Measurements from ENCODE around the gene MAP4K4. TPM values are rescaled to one million over a fixed set of nuclear protein-coding genes. Genes with fewer than 3 reads are reported as not detected.

Gene MAP4K4
- total RNA-seq, 1 experiment from 2014 or later = 133 TPM

DNA sequence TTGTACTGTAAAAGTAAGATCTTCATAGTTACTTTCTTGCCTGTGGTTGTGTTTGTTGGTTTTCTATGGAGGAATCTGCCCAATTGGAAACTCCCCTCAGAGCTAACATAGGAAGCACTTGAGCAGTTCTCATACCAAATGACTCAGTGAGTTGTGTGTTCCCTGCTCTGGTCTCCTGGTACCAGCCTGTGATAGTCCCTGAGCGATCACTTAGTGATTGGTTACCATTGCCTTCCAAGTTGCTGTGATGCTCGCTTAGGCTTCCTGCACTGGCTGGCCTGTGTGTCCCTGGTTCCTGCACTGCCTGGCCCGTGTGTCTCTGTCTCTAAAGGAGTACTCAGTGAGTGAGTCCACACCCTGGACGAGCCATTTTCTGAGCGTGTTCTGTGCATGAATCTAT is 133.0 kb downstream of the MAP4K4 start:
- no peaks in the 10 kb centered on the region for H3K9me3 ChIP-seq (ENCODE audit: low read length)
- peak overlapping the region; percentile 33 for H3K27ac ChIP-seq (ENCODE audit: low read length)
- H3K36me3 ChIP-seq (ENCODE audit: low read depth, low read length) = peaks cover 62% of the 10 kb centered on the region
- peaks cover 38% of the 10 kb centered on the region for H3K79me2 ChIP-seq (ENCODE audit: low read length)
- peaks cover 40% of the 10 kb centered on the region for H3K4me1 ChIP-seq (ENCODE audit: insufficient read depth, low read length)
- no peaks in the 10 kb centered on the region for H4K20me1 ChIP-seq (ENCODE audit: low read length)
- ChIA-PET CTCF (interaction anchor here (0.5 to 1.1 kb wide), 3 partner anchors 85 to 384 kb away, joined by 3 to 4 read pairs (median 3); no protein-coding TSS in a partner anchor), POLR2A (ENCODE audit: unreplicated experiment) (no interaction called here)
- no peak overlapping the region for H2AFZ ChIP-seq (ENCODE audit: low read length)
- H3K4me3 ChIP-seq (ENCODE audit: low read length) = no peak overlapping the region
- no peaks in the 10 kb centered on the region for H3K27me3 ChIP-seq (ENCODE audit: low read length)
- BruUV-seq (replicated peaks) = no TSS peak
- DNase-seq = peak; percentile 45
- H3F3A ChIP-seq (ENCODE audit: low read length, unreplicated experiment) = peaks cover 4% of the 10 kb centered on the region
- intact Hi-C loops (cut with micrococcal nuclease) = loop anchor here (2.0 to 5.0 kb wide), 3 partner anchors 73 to 488 kb away; no protein-coding TSS in a partner anchor
- peak; percentile 23 for ATAC-seq
- no peak for TF ChIP-seq EZH2phosphoT487 (IDR thresholded peaks at IDR 0.05; ENCODE audit: borderline replicate concordance, low read length)
- TF ChIP-seq, protein P1, sequence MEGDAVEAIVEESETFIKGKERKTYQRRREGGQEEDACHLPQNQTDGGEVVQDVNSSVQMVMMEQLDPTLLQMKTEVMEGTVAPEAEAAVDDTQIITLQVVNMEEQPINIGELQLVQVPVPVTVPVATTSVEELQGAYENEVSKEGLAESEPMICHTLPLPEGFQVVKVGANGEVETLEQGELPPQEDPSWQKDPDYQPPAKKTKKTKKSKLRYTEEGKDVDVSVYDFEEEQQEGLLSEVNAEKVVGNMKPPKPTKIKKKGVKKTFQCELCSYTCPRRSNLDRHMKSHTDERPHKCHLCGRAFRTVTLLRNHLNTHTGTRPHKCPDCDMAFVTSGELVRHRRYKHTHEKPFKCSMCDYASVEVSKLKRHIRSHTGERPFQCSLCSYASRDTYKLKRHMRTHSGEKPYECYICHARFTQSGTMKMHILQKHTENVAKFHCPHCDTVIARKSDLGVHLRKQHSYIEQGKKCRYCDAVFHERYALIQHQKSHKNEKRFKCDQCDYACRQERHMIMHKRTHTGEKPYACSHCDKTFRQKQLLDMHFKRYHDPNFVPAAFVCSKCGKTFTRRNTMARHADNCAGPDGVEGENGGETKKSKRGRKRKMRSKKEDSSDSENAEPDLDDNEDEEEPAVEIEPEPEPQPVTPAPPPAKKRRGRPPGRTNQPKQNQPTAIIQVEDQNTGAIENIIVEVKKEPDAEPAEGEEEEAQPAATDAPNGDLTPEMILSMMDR (conservative IDR thresholded peaks at IDR 0.05; ENCODE audit: low read depth, low read length) = no peak
- TF ChIP-seq EZH2 (IDR thresholded peaks at IDR 0.05; ENCODE audit: low read length, unreplicated experiment) = no peak
- H3K9me2 ChIP-seq (replicated peaks; ENCODE audit: low read length) = no peaks in the 10 kb centered on the region
- H3K9ac ChIP-seq (ENCODE audit: low read length) = no peak overlapping the region
- no peak overlapping the region for H3K4me2 ChIP-seq (ENCODE audit: low read length)

DNA sequence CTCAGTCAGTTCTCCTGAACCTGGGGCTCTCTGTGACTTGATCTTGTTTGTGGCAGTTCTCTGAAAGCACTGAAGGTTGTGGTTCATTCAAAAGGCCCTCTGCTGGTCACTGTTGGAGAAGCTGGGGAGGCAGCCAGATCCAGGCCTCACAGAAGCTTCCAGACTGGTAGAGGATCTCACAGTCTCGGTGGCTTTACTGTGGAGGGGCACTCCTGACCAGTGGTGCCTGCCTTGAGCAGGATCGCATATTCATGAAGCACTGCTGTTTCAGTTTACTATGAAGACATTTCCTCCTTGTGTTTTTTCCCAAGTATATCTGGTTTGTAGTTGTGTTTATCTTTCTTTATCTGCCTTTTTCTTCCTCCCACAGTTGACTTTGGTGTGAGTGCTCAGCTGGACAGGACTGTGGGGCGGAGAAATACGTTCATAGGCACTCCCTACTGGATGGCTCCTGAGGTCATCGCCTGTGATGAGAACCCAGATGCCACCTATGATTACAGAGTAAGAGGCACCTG is 133.9 kb downstream of the MAP4K4 start:
- intact Hi-C loops (cut with micrococcal nuclease) = loop anchor here (1.0 to 5.0 kb wide), 4 partner anchors 74 to 489 kb away; no protein-coding TSS in a partner anchor
- peaks cover 38% of the 10 kb centered on the region for H3K4me1 ChIP-seq (ENCODE audit: insufficient read depth, low read length)
- ATAC-seq (peak; percentile 77), DNase-seq (peak; percentile 79)
- no TSS peak for BruUV-seq (replicated peaks)
- H4K20me1 ChIP-seq (ENCODE audit: low read length) = no peaks in the 10 kb centered on the region
- H3K9me2 ChIP-seq (replicated peaks; ENCODE audit: low read length) = no peaks in the 10 kb centered on the region
- no peak overlapping the region for H3K9ac ChIP-seq (ENCODE audit: low read length)
- H3F3A ChIP-seq (ENCODE audit: low read length, unreplicated experiment) = peaks cover 4% of the 10 kb centered on the region
- POLR2A ChIA-PET (ENCODE audit: unreplicated experiment) = interaction anchor here (0.6 kb wide), 1 partner anchor 48 kb away, joined by 4 read pairs; no protein-coding TSS in a partner anchor
- TF ChIP-seq, protein P1 (conservative IDR thresholded peaks at IDR 0.05; ENCODE audit: low read depth, low read length) = peak; percentile 84
- TF ChIP-seq EZH2phosphoT487 (IDR thresholded peaks at IDR 0.05; ENCODE audit: borderline replicate concordance, low read length) (no peak), EZH2 (IDR thresholded peaks at IDR 0.05; ENCODE audit: low read length, unreplicated experiment) (no peak)
- H3K4me2 ChIP-seq (ENCODE audit: low read length) = no peak overlapping the region
- H2AFZ ChIP-seq (ENCODE audit: low read length) = no peak overlapping the region
- peaks cover 32% of the 10 kb centered on the region for H3K79me2 ChIP-seq (ENCODE audit: low read length)
- H3K36me3 ChIP-seq (ENCODE audit: low read depth, low read length) = peaks cover 62% of the 10 kb centered on the region
- CTCF ChIA-PET = interaction anchor here (0.5 to 1.6 kb wide), 11 partner anchors 61 to 489 kb away, joined by 3 to 10 read pairs (median 5); partner anchors contain the start of gene MAP4K4
- H3K27me3 ChIP-seq (ENCODE audit: low read length) = no peaks in the 10 kb centered on the region
- peak overlapping the region; percentile 33 for H3K27ac ChIP-seq (ENCODE audit: low read length)
- no peak overlapping the region for H3K4me3 ChIP-seq (ENCODE audit: low read length)
- H3K9me3 ChIP-seq (ENCODE audit: low read length) = no peaks in the 10 kb centered on the region

GRCh38 chr2:101832114-101832513 is 134.6 kb downstream of the MAP4K4 start:
- no peak for TF ChIP-seq EZH2phosphoT487 (IDR thresholded peaks at IDR 0.05; ENCODE audit: borderline replicate concordance, low read length)
- TF ChIP-seq, protein P1 (conservative IDR thresholded peaks at IDR 0.05; ENCODE audit: low read depth, low read length) = peak; percentile 56
- POLR2A ChIA-PET (ENCODE audit: unreplicated experiment) = interaction anchor here (0.6 kb wide), 1 partner anchor 49 kb away, joined by 4 read pairs; no protein-coding TSS in a partner anchor
- ATAC-seq = no peak

More at GRCh38 chr2:101832114-101832513, 134.6 kb downstream of the MAP4K4 start:
- H3K9ac ChIP-seq (ENCODE audit: low read length) = no peak overlapping the region
- no TSS peak for BruUV-seq (replicated peaks)
- peaks cover 57% of the 10 kb centered on the region for H3K36me3 ChIP-seq (ENCODE audit: low read depth, low read length)
- no peak overlapping the region for H3K4me3 ChIP-seq (ENCODE audit: low read length)
- DNase-seq = peak; percentile 46
- peaks cover 28% of the 10 kb centered on the region; the same call in 1 of the 2 replicates for H3K79me2 ChIP-seq (ENCODE audit: low read length)
- intact Hi-C loops (cut with micrococcal nuclease) = loop anchor here (5.0 kb wide), 2 partner anchors 75 to 490 kb away; no protein-coding TSS in a partner anchor
- peaks cover 4% of the 10 kb centered on the region for H3F3A ChIP-seq (ENCODE audit: low read length, unreplicated experiment)
- H3K27me3 ChIP-seq (ENCODE audit: low read length) = no peaks in the 10 kb centered on the region
- no peaks in the 10 kb centered on the region for H3K9me3 ChIP-seq (ENCODE audit: low read length)
- CTCF ChIA-PET = interaction anchor here (0.6 to 1.6 kb wide), 9 partner anchors 61 to 490 kb away, joined by 3 to 10 read pairs (median 5); partner anchors contain the start of gene MAP4K4
- H3K27ac ChIP-seq (ENCODE audit: low read length) = no peak overlapping the region
- peaks cover 31% of the 10 kb centered on the region for H3K4me1 ChIP-seq (ENCODE audit: insufficient read depth, low read length)
- H4K20me1 ChIP-seq (ENCODE audit: low read length) = no peaks in the 10 kb centered on the region
- no peak overlapping the region for H2AFZ ChIP-seq (ENCODE audit: low read length)
- H3K4me2 ChIP-seq (ENCODE audit: low read length) = no peak overlapping the region
- H3K9me2 ChIP-seq (replicated peaks; ENCODE audit: low read length) = no peaks in the 10 kb centered on the region

All from PC-3 (cell line).